Gastrocnemius medialis (tissue), 4 donors: Measurements from ENCODE around the gene TMEM92.

ENCODE experiments used
- CTCF ChIP-seq, 5 experiments: fragments of 450-650 bp in 3 of 5; fragments of 200-600 bp in 2 of 5; sonication (generic) in 2 of 5; IDR thresholded peaks in 4 of 5; conservative IDR thresholded peaks in 1 of 5; 1 replicate in 4 of 5; 2 replicates in 1 of 5; pipeline ENCODE4 v1.5.1; 2016 to 2019; ENCODE audit warnings: antibody characterized with exemption in 5 of 5, mild to moderate bottlenecking in 3 of 5, moderate library complexity in 3 of 5
- POLR2A ChIP-seq, 2 donors: fragments of 450-650 bp; IDR thresholded peaks; one replicate each; pipeline ENCODE4 v1.6.1; 2017; ENCODE audit warnings: antibody characterized with exemption in 2 of 2, mild to moderate bottlenecking in 2 of 2, moderate library complexity in 2 of 2

GRCh38 chr17:50280801-50281441 is 6.7 kb downstream of the TMEM92 start:
- TF ChIP-seq CTCF (IDR thresholded peaks at IDR 0.05 in 4 of 5, conservative IDR thresholded peaks at IDR 0.05 in 1 of 5) (no peak), POLR2A (IDR thresholded peaks at IDR 0.05) (no peak)
